Measurements from ENCODE around the gene ADSL. TPM values are rescaled to one million over a fixed set of nuclear protein-coding genes. Genes with fewer than 3 reads are reported as not detected.

The ADSL gene
- total and polyA plus RNA-seq, 4 donors, result 31.1 to 49.0 (median 37.7) TPM

DNA sequence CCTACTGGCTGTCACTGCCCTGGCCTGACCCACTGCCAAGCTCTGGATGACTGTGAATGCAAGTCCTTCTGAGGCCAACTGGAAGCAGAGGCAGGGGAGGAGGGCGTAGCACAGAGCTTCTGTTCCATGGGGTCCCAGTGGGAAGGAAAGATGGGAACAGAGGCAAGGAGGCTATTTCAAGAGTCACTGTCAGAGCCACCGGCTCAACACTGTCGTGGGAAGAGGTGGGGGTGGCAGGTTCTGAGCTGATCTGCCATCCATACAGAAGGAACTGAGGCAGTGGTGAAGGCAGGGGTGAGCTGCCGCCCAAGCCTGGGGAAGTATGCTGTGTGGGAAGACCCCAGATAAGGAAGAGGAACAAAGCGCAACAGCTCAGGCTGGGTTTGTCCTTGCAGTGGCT lies 78.8 kb downstream of the ADSL start:
- Histone ChIP-seq H3K9me3 (ENCODE audit: control insufficient read depth, low read length) (no peaks in the 10 kb centered on the region), H3K4me3 (ENCODE audit: low read length in 2 of 2) (no peak overlapping the region), H3K4me1 (ENCODE audit: control insufficient read depth in 1 of 2, insufficient read depth in 2 of 2, low read length in 2 of 2) (no peaks in the 10 kb centered on the region), H3K27me3 (ENCODE audit: control insufficient read depth in 1 of 2, insufficient read depth in 2 of 2, low read length in 1 of 2) (no peaks in the 10 kb centered on the region), H3K36me3 (ENCODE audit: control insufficient read depth in 1 of 2, insufficient read depth in 2 of 2, low read length in 1 of 2) (peaks cover 0 to 21% of the 10 kb centered on the region in 2 donors), H3K27ac (ENCODE audit: low read depth in 1 of 2, low read length in 2 of 2) (no peak overlapping the region)
- 83 to 89% methylated on average over 5 of the region's 5 CpGs for WGBS, 2 donors
- intact Hi-C loops (cut with DNase I), result no loop called here
- DNase-seq (peak in 1 of 2 donors; percentile 63), ATAC-seq (ENCODE audit: low FRiP score) (no peak)

DNA sequence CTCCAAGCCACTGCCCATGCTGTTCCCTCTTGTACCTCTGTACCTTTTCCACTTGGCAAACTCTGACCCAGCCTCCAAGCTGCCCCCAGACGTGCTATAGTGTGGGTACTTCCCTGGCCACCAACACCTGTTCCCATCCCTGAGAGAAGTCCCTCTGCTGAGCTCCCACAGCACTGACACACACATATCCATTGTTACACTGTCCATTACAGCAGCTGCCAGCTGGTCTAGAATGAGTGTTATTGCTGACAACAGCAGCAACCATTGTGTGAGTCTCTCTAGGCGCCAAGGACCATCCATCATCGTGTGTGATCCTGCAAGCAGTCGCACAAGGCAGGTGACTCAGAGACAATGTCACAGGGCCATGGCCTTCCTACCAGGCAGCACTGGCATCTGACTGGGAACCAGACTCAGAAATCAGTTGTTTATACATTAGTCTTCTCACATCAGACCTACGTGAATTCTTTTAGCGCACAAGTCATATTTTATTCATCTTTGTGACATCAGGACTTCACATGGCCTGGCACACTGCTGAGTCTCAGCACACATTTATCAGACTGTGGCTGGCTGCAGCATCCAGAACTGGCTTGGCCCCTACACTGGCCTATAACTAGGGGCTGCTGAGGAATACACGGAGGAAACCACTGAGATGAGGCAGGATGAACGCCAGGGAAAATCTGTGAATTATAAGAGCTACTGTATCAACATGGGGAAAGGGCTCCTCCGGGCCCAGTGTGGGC lies 80.5 kb downstream of the ADSL start:
- intact Hi-C loops (cut with DNase I), result no loop called here
- Histone ChIP-seq H3K9me3 (ENCODE audit: control insufficient read depth, low read length) (no peaks in the 10 kb centered on the region), H3K27me3 (ENCODE audit: control insufficient read depth in 1 of 2, insufficient read depth in 2 of 2, low read length in 1 of 2) (no peaks in the 10 kb centered on the region), H3K4me3 (ENCODE audit: low read length in 2 of 2) (no peak overlapping the region), H3K36me3 (ENCODE audit: control insufficient read depth in 1 of 2, insufficient read depth in 2 of 2, low read length in 1 of 2) (peaks cover 0 to 13% of the 10 kb centered on the region in 2 donors), H3K4me1 (ENCODE audit: control insufficient read depth in 1 of 2, insufficient read depth in 2 of 2, low read length in 2 of 2) (no peaks in the 10 kb centered on the region), H3K27ac (ENCODE audit: low read depth in 1 of 2, low read length in 2 of 2) (no peak overlapping the region)
- DNase-seq, result no peak
- ATAC-seq (ENCODE audit: low FRiP score), result no peak
- 83 to 84% methylated on average over 9 of the region's 9 CpGs for WGBS, 2 donors

DNA sequence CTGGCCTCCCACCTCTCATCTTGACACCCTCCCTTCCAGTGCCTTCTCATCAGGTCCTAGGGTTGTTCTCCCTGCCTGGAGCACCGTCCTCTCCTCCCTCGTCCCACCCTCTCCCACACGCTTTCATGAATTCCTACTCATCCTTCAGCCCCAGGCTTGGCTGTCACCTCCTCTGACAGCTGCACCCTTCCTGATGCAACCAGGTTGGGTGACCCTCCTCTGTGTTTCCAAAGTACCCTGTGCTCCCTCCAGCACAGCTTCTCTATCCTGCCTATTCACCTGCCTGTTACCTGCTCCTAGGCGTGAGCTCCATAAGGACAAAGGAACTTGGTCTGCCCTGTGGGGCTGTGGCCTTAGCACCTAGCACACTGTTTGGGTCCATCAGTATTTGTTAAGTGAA lies 82.5 kb downstream of the ADSL start:
- Histone ChIP-seq H3K36me3 (ENCODE audit: control insufficient read depth in 1 of 2, insufficient read depth in 2 of 2, low read length in 1 of 2) (peaks cover 0 to 8% of the 10 kb centered on the region in 2 donors), H3K4me1 (ENCODE audit: control insufficient read depth in 1 of 2, insufficient read depth in 2 of 2, low read length in 2 of 2) (no peaks in the 10 kb centered on the region)

DNA sequence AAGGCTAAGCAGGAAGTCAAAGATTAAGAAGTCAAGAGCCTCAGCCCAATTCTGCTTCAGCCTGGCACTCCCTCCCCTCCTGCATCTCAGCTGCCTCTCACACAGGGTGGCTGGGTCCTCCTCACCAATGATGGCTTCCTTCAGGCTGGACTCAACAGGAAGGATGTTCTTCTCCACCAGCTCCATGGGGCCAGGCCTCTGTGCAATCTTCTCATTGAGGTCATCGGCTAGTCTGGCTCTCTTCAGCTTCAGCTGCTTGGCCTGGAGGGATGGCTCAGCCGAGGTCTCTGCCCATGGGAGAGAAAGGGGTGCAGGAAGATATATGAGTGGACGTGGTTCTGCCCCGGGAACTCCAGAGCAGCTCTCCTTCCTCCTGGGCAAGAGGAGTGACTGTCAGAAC lies 83.2 kb downstream of the ADSL start:
- no peaks in the 10 kb centered on the region for H3K27me3 ChIP-seq (ENCODE audit: control insufficient read depth in 1 of 2, insufficient read depth in 2 of 2, low read length in 1 of 2)
- intact Hi-C loops (cut with DNase I), result no loop called here
- WGBS, 2 donors, result 92 to 93% methylated on average over 4 of the region's 4 CpGs
- no peak overlapping the region for H3K27ac ChIP-seq (ENCODE audit: low read depth in 1 of 2, low read length in 2 of 2)
- peaks cover 0 to 8% of the 10 kb centered on the region in 2 donors for H3K36me3 ChIP-seq (ENCODE audit: control insufficient read depth in 1 of 2, insufficient read depth in 2 of 2, low read length in 1 of 2)
- no peak overlapping the region for H3K4me3 ChIP-seq (ENCODE audit: low read length in 2 of 2)
- DNase-seq (no peak), ATAC-seq (ENCODE audit: low FRiP score) (no peak)
- H3K4me1 ChIP-seq (ENCODE audit: control insufficient read depth in 1 of 2, insufficient read depth in 2 of 2, low read length in 2 of 2), result no peaks in the 10 kb centered on the region
- no peaks in the 10 kb centered on the region for H3K9me3 ChIP-seq (ENCODE audit: control insufficient read depth, low read length)

More for the DNA sequence above, 82.5 kb downstream of the ADSL start:
- no peaks in the 10 kb centered on the region for H3K9me3 ChIP-seq (ENCODE audit: control insufficient read depth, low read length)
- no peak overlapping the region for H3K27ac ChIP-seq (ENCODE audit: low read depth in 1 of 2, low read length in 2 of 2)
- intact Hi-C loops (cut with DNase I), result no loop called here
- H3K27me3 ChIP-seq (ENCODE audit: control insufficient read depth in 1 of 2, insufficient read depth in 2 of 2, low read length in 1 of 2), result no peaks in the 10 kb centered on the region
- WGBS, 2 donors, result 92 to 94% methylated on average over 4 of the region's 4 CpGs
- H3K4me3 ChIP-seq (ENCODE audit: low read length in 2 of 2), result no peak overlapping the region
- no peak for ATAC-seq (ENCODE audit: low FRiP score)
- no peak for DNase-seq

DNA sequence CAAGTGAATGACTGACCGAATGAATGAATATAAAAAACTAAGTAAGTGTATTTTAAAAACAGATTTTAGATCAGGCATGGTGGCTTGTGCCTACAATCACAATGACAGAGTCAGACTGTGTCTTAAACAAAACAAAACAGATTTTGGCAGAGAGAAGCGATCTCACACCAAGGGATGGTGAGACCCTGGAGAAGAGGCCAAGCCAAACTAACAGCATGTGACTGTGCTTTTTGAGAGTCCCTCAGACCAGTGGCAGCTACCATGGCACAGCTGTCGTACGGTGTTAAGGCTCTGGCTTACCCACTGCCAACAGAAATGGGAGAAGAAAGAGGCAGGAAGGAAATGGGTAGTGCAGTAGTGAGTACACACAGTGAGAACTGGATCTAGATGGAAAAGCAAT lies 84.7 kb downstream of the ADSL start:
- peaks cover 0 to 8% of the 10 kb centered on the region in 2 donors for H3K36me3 ChIP-seq (ENCODE audit: control insufficient read depth in 1 of 2, insufficient read depth in 2 of 2, low read length in 1 of 2)
- peak overlapping the region in 1 of 2 donors; percentile 3 for H3K27ac ChIP-seq (ENCODE audit: low read depth in 1 of 2, low read length in 2 of 2)

DNA sequence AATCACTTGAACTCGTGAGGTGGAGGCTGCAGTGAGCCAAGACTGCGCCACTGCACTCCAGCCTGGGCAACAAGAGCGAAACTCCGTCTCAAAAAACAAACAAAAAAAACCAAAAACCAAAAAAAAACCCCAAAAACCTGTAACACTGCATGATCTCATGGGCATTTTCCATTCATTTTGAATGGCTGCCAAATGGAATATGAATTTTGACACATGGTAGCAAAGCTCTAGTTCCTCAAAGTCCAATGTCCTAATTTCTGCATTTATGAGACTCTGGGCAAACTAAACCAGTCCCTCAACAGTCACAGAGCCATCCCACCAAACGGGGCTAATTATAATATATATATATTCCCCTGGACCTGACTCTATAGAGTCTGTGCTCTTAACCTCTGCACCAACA lies 85.9 kb downstream of the ADSL start:
- ATAC-seq (ENCODE audit: low FRiP score) (no peak), DNase-seq (no peak)
- Histone ChIP-seq H3K27ac (ENCODE audit: low read depth in 1 of 2, low read length in 2 of 2) (no peak overlapping the region), H3K36me3 (ENCODE audit: control insufficient read depth in 1 of 2, insufficient read depth in 2 of 2, low read length in 1 of 2) (peaks cover 0 to 5% of the 10 kb centered on the region in 2 donors), H3K4me3 (ENCODE audit: low read length in 2 of 2) (no peak overlapping the region), H3K4me1 (ENCODE audit: control insufficient read depth in 1 of 2, insufficient read depth in 2 of 2, low read length in 2 of 2) (peaks cover 0 to under 1% of the 10 kb centered on the region in 2 donors), H3K27me3 (ENCODE audit: control insufficient read depth in 1 of 2, insufficient read depth in 2 of 2, low read length in 1 of 2) (no peaks in the 10 kb centered on the region), H3K9me3 (ENCODE audit: control insufficient read depth, low read length) (no peaks in the 10 kb centered on the region)
- intact Hi-C loops (cut with DNase I), result no loop called here
- WGBS, 2 donors, result 55 to 63% methylated on average over 5 of the region's 5 CpGs

More for the DNA sequence above, 84.7 kb downstream of the ADSL start:
- no peak for DNase-seq
- intact Hi-C loops (cut with DNase I), result no loop called here
- Histone ChIP-seq H3K4me3 (ENCODE audit: low read length in 2 of 2) (no peak overlapping the region), H3K27me3 (ENCODE audit: control insufficient read depth in 1 of 2, insufficient read depth in 2 of 2, low read length in 1 of 2) (no peaks in the 10 kb centered on the region), H3K4me1 (ENCODE audit: control insufficient read depth in 1 of 2, insufficient read depth in 2 of 2, low read length in 2 of 2) (no peaks in the 10 kb centered on the region), H3K9me3 (ENCODE audit: control insufficient read depth, low read length) (no peaks in the 10 kb centered on the region)
- 2 to 4% methylated on average over 4 of the region's 4 CpGs for WGBS, 2 donors
- ATAC-seq (ENCODE audit: low FRiP score), result no peak

DNA sequence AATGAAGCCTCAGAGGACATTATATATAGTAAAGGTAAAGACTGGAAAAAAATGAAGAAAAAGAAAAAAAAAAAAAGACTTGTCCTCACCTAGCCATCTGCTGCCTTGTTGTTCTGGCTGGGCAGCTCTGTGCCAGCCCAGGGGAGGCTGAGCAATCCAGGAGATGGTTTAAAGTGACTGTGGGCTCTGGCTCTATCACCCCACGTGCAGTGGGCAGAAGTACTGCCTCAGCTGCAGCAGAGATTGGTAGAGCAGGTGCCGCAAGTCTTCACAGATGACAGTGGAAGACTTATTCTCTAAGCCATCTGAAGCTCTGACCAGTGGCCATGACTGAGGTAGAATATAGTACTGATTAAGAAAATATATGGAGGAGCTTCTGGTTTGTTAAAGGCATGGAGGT lies 86.3 kb downstream of the ADSL start:
- intact Hi-C loops (cut with DNase I), result no loop called here
- Histone ChIP-seq H3K27ac (ENCODE audit: low read depth in 1 of 2, low read length in 2 of 2) (no peak overlapping the region), H3K9me3 (ENCODE audit: control insufficient read depth, low read length) (no peaks in the 10 kb centered on the region), H3K27me3 (ENCODE audit: control insufficient read depth in 1 of 2, insufficient read depth in 2 of 2, low read length in 1 of 2) (no peaks in the 10 kb centered on the region), H3K36me3 (ENCODE audit: control insufficient read depth in 1 of 2, insufficient read depth in 2 of 2, low read length in 1 of 2) (peaks cover 0 to 5% of the 10 kb centered on the region in 2 donors), H3K4me3 (ENCODE audit: low read length in 2 of 2) (no peak overlapping the region), H3K4me1 (ENCODE audit: control insufficient read depth in 1 of 2, insufficient read depth in 2 of 2, low read length in 2 of 2) (peaks cover 0 to 3% of the 10 kb centered on the region in 2 donors)
- no peak for ATAC-seq (ENCODE audit: low FRiP score)
- DNase-seq, result no peak
- WGBS, 2 donors, result 88 to 95% methylated on average over 2 of the region's 2 CpGs

DNA sequence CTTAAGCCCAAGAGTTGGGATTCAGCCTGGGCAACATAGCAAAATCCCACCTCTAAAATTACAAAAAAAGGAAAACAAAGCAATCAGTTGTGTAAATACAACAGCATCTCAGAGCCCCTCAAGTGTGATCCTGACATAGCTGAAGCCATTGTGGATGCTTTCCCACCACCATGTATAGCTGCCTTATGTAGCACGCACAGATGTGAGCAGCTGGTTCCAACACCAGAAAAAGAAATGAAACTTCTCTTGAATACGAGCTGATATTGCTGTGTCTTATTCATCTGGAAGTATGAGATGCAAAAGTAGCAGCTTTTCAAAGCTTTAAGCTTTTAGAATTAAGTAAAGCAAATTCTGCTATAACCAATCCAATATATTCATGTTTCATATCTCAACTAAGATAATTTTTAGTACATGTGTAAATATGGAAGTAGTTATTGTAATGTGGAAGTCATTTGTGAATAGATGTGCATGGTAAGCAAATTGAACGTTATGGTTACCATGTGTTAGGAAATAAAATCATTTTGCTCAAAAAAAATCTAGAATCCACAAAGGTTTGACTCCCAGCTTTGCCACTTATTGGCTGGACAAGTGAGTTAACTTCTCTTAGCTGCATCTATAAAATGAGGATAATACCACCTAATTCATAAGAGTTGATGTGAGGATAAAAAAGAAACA lies 87.3 kb downstream of the ADSL start:
- H3K36me3 ChIP-seq (ENCODE audit: control insufficient read depth in 1 of 2, insufficient read depth in 2 of 2, low read length in 1 of 2), result peaks cover 0 to 5% of the 10 kb centered on the region in 2 donors
- H3K27ac ChIP-seq (ENCODE audit: low read depth in 1 of 2, low read length in 2 of 2), result no peak overlapping the region
- intact Hi-C loops (cut with DNase I), result no loop called here

DNA sequence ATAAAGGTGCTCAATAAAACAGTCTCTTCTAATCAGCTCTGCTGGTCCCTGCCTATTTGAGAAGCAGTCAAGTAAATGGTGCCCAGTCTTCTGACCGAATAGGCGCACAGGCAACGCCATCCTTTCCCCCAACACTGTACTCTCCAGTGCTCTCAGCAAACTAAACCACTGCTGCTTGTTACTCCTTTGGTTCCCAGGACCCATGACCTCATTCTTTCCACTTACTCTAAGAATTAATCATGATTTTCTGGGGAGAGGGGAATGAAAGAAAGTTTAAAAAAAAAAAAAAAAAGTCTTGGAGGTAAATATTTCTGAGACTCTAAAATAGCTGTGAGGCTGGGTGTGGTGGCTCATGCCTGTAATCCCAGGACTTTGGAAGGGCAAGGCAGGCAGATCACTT lies 87.8 kb downstream of the ADSL start:
- no peaks in the 10 kb centered on the region for H3K9me3 ChIP-seq (ENCODE audit: control insufficient read depth, low read length)
- H3K4me1 ChIP-seq (ENCODE audit: control insufficient read depth in 1 of 2, insufficient read depth in 2 of 2, low read length in 2 of 2), result peaks cover 0 to 3% of the 10 kb centered on the region in 2 donors
- 67 to 84% methylated on average over 3 of the region's 3 CpGs for WGBS, 2 donors
- H3K27me3 ChIP-seq (ENCODE audit: control insufficient read depth in 1 of 2, insufficient read depth in 2 of 2, low read length in 1 of 2), result no peaks in the 10 kb centered on the region
- ATAC-seq (ENCODE audit: low FRiP score) (no peak), DNase-seq (no peak)
- intact Hi-C loops (cut with DNase I), result no loop called here
- peaks cover 0 to 5% of the 10 kb centered on the region in 2 donors for H3K36me3 ChIP-seq (ENCODE audit: control insufficient read depth in 1 of 2, insufficient read depth in 2 of 2, low read length in 1 of 2)
- no peak overlapping the region for H3K4me3 ChIP-seq (ENCODE audit: low read length in 2 of 2)
- H3K27ac ChIP-seq (ENCODE audit: low read depth in 1 of 2, low read length in 2 of 2), result no peak overlapping the region

More for the DNA sequence above, 87.3 kb downstream of the ADSL start:
- DNase-seq, result no peak
- Histone ChIP-seq H3K4me3 (ENCODE audit: low read length in 2 of 2) (no peak overlapping the region), H3K4me1 (ENCODE audit: control insufficient read depth in 1 of 2, insufficient read depth in 2 of 2, low read length in 2 of 2) (peaks cover 0 to 3% of the 10 kb centered on the region in 2 donors), H3K27me3 (ENCODE audit: control insufficient read depth in 1 of 2, insufficient read depth in 2 of 2, low read length in 1 of 2) (no peaks in the 10 kb centered on the region), H3K9me3 (ENCODE audit: control insufficient read depth, low read length) (no peaks in the 10 kb centered on the region)
- ATAC-seq (ENCODE audit: low FRiP score), result no peak
- 75 to 79% methylated on average over 3 of the region's 3 CpGs for WGBS, 2 donors

Data from aorta (tissue), 5 donors.